Fibroblast of gingiva (primary cell): ENCODE measurements around the gene HNRNPA1L2.
"Not testable (repeated sequence)": the region's sequence is repeated elsewhere in the genome, so short reads cannot be mapped to it uniquely, and the experiment has no call there.

Experiments
- DNase-seq: peaks from one replicate; pipeline ENCODE4 v3.0.0-alpha.2; 2011; ENCODE audit warnings: low read depth

Gene HNRNPA1L2

DNA sequence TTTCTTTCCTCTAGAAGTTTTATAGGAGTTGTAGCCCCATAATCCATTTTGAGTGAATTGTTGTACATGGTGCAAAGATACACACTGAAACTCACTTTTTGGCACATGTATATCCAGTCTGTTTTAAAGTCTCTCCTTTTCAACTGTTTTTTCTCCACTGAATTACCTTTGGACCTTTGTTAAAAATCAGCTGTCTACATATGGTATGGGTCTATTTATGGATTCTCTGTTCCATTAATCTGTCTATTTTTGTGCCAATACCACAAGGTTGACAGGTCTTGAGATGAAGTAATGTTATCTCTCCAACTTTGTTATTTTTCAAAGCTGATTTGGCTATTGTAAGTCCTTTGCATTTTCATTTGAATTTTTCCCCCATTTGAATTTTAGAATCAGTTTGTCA is 4.7 kb downstream of the HNRNPA1L2 start:
- DNase-seq: no peak

DNA sequence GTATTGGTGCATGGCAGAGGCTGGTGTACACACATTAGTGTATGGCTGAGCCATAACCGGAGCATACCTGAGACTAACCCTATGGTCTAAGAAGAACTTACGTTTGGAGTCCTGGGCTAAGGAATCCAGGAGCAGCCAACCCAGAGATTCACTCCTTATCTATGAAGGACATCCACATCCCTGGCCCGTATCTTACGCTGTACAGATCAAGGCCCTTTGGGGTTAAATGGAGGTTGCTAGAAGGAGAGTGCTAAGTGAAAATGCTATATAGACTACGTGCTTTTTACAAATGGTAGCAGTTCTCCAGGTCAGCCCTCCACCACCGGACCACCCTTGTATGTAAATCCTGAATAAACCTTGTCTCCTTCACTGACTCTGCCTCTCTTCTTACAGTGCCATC is 8.5 kb downstream of the HNRNPA1L2 start:
- DNase-seq: no peak

DNA sequence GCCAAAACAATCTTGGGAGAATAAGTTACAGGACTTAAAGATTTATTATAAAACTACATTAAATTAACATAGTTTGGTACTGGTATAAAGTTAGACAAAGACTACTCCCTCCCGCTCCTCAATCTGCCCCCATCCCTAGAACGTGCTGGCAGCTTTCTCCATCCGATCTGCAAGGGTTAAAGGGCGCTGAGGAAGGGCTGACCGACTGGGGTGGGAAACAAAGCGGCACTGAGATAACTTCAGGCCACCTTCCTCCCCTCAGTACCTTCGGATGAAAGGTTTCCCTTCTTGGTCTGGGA is 9.6 kb downstream of the HNRNPA1L2 start:
- no peak for DNase-seq

DNA sequence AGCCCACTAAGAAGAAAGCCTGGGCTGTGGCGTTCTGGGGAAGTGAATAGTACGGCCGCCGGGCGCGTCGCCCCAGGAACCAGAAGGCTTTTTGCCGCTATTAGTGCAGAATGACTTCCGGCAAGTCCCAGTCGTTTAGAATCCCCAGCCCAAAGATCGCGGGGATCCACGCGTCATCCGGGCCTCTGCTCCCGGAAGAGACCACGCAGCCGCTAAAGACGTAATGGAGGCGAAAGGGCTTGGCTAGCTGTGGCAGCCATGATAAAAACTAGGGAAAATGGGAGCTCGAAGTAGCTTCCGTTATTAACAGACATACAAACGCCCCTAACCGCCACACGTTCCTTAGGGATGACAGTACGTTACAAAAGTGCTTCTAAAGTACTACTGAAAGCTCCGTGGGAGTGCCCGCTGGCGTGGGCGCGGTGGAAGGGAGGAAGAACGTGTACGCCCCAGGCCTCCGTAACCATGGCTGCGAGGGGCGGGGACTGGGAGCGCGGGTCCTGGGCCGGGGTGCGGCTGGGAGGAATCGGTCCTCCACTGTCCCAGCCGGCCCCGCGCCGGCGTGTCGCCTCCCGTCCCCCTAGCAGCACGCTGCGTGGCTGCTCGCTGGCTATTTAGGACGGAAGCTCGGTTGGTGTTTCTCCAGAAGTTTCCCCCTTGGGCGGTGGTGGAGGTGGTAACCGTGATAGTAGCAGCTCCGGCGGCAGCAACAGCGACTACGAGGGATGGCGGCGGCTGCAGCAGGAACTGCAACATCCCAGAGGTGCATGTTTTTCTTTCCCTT is 10.2 kb downstream of the HNRNPA1L2 start, which contains the start of gene SUGT1:
Gene SUGT1, plus strand, starts transcription at position 641 of the 784 bp plus-strand sequence. Its CDS starts 85 bp downstream, at position 726.
- DNase-seq: peak; percentile 99

DNA sequence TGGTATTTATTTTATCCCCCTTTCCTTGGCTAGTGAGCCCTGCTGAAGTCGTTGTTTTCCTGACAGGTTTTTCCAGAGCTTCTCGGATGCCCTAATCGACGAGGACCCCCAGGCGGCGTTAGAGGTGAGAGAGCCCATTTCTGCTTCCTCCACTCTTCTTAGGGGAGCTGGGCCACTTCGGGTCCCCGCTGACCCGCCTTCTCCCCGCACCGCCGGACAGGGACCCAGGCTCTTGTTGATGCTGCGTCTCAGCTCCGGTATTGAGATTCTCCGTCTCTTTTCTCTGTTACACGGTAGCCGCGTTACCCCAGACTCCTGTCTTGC is 10.7 kb downstream of the HNRNPA1L2 start:
- DNase-seq: no peak

DNA sequence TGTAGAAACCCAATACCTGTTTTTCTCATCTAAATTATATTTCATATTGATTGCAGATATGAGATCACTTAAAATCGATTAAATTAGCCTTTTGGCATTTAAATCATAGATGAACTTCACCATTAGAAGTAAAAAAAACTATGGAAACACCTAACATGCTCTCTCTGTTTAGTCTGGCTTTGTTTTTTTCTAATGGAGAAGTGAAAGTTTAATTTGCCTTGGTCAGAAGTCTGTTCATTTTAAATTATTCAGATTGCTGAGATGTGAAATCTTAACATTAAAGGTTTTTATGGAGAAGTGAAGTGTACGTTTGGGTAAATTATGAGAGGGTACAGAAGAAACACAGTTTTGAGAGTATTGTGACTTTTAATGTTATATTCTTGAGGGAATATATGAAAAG is 17.1 kb downstream of the HNRNPA1L2 start:
- DNase-seq: no peak

DNA sequence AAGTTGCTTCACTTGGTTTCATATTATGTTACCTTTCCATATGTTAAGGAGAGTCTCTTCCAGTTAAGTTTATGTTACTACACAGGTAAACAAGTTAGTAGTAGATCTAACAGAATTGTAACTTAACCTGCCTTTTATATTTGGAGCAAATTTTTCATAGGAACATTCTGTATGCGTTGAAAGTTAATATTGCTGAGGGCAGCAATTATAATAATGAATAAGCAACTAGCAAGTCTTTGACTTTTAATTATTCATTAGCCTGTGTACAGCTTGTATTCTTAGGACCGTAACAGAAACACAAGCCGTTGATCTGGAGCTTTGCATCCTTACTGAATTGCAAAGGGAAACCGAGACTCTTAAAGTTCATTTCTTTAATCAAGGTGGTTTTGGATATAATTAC is 22.0 kb downstream of the HNRNPA1L2 start:
- DNase-seq: no peak

DNA sequence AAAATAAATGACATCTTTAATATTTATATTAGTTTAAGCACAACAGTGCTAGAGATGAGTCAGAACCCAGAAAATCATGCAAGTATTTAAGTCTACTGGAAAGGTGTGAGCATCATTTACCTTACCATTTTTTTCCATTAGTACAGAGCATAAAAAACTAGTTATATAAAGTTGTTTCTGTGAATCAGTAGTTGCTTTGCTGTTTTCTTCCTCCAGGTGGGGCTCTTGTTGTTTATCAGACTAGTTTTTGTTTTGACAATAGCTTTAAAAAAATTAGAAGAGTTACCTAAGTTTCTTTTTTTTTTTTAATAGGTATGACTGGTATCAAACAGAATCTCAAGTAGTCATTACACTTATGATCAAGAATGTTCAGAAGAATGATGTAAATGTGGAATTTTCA is 23.1 kb downstream of the HNRNPA1L2 start:
- DNase-seq: peak; percentile 7

DNA sequence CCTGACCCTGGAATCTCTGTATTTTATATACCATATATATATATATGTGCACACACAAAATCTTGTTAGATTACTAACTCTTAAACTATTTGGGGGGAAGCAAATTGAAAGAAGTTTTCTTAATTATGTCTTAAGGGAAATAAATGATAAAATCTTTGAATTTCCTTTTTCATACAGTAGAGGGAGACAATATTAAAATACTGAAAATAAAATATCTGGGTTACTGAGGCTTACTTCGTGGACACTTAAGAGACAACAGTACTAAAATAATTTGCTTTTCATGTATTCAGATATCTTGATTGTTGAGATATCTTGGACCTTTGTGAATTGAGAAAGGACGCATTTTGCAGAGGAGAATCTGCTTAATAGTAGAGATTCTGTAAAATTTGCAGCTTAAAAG is 27.4 kb downstream of the HNRNPA1L2 start:
- no peak for DNase-seq

DNA sequence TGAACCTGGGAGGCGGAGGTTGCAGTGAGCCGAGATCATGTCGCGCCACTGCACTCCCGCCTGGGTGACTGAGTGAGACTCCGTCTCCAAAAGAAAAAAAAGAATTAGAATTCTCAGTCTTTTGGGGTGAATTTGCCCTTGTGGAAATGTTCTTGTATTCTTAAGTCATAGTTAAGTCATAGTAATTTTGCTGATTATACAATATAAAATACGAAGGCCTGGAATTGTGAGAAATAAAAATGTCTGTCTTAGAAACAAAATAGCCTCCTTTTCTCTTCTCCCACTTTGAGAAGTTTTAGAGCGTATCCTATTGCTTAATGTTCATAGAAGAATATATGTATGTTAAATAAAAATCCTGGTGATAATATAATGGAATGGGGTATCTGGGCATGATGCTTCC is 28.5 kb downstream of the HNRNPA1L2 start:
- no peak for DNase-seq

DNA sequence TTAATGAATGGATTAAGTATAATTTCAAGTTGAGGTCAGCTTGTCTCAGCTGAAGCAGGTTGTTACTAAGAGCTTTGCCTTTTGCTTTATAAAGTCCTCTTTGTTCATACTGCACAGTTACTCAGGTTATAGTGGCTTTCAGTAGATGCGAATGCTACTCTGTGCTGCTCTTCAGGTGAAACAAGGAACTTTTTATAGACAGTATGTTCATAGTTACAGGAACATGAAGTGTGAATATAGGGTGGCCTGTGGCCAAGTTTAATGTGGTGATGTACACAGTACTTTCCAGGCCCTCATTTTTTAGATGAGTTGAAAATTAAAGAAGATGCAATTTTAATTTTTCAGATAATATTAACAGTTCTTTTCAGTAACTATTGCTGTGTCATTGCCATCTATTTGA is 31.2 kb downstream of the HNRNPA1L2 start:
- no peak for DNase-seq

DNA sequence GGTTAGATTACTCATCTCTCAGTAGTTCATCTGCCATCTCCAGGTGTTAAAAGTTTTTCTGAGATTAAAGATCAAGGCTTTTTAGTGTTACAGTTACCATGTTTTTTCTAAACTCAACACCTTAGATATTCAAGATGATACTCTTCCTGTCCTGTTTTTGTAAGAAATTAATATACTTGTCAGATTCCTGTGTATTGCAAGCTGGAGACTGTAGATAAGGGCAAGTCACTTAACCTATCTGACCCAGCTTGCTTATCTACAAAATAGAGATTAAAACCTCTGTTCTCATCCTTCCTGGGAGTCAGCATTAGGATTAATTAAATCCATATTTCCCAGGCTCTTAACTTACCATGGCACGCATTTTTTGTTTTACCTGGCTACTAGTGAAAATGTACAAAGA is 35.6 kb downstream of the HNRNPA1L2 start:
- no peak for DNase-seq

DNA sequence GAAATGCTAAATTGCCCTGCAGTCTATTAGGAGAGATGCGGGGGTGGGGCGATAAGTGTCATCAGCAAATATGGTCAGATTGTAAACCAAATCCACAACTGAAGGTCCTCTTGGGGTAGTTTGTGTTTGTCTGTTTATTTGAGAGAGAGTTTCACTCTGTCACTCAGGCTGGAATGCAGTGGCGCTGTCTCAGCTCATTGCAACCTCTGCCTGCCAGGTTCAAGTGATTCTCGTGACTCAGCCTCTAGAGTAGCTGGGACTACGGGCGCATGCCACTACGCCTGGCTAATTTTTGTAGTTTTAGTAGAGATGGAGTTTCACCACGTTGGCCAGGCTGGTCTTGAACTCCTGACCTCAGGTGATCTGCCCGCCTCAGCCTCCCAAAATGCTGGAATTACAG is 43.6 kb downstream of the HNRNPA1L2 start:
- DNase-seq: not testable (repeated sequence)

DNA sequence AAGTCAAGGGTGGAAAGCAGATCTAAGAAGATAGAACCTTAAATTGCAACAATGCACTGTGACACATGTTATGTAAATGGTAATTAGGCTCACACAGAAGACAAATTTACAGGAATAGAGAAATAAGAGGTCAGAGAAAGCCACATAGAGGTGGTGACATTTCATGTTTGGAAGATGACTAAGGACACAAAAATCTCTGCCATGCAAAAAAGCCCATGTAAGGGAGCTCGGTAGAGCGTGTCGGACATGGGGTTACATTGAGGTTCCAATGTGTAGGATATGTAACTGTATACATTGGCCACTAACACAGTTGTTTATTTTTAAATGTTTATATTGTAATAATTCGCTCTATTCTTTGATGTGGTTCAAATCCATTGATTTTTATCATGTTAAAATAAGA is 44.1 kb downstream of the HNRNPA1L2 start:
- DNase-seq: no peak
